C4-2B (cell line): Measurements from ENCODE around the gene DCUN1D4.

Experiments used
- H3K27ac ChIP-seq: fragments of 450-650 bp; 2 replicates; pipeline ENCODE4 v1.5.1; 2017
- ZFX ChIP-seq: fragments of 450-650 bp; IDR thresholded peaks from 2 replicates; pipeline ENCODE4 v1.6.1; 2017
- TF ChIP-seq, protein P1 (sequence below): fragments of 450-650 bp; conservative IDR thresholded peaks from 2 replicates; pipeline ENCODE4 v1.5.1; 2017; ENCODE audit warnings: mild to moderate bottlenecking

DCUN1D4 gene

DNA sequence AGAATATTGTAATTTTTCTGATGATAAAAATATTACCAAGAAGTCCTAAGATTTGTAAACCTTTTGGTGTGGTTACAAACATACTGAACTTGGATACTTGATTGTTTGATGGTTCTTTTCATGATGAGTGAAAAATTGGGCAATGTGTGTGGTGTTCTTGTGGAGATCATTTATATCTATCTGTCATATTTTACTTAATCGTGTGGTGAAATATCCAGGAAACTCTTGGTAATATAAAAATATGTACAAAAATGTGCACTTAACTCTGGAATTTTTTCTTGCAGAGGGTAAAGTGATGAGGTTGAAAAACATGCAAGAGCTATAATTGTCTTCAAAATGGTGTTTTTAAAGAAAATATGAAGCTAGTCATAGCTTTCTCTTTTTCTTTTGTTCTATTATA is 2.8 kb downstream of the DCUN1D4 start:
- TF ChIP-seq, protein P1, sequence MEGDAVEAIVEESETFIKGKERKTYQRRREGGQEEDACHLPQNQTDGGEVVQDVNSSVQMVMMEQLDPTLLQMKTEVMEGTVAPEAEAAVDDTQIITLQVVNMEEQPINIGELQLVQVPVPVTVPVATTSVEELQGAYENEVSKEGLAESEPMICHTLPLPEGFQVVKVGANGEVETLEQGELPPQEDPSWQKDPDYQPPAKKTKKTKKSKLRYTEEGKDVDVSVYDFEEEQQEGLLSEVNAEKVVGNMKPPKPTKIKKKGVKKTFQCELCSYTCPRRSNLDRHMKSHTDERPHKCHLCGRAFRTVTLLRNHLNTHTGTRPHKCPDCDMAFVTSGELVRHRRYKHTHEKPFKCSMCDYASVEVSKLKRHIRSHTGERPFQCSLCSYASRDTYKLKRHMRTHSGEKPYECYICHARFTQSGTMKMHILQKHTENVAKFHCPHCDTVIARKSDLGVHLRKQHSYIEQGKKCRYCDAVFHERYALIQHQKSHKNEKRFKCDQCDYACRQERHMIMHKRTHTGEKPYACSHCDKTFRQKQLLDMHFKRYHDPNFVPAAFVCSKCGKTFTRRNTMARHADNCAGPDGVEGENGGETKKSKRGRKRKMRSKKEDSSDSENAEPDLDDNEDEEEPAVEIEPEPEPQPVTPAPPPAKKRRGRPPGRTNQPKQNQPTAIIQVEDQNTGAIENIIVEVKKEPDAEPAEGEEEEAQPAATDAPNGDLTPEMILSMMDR: no peak
- TF ChIP-seq ZFX: no peak
- no peak overlapping the region for H3K27ac ChIP-seq

DNA sequence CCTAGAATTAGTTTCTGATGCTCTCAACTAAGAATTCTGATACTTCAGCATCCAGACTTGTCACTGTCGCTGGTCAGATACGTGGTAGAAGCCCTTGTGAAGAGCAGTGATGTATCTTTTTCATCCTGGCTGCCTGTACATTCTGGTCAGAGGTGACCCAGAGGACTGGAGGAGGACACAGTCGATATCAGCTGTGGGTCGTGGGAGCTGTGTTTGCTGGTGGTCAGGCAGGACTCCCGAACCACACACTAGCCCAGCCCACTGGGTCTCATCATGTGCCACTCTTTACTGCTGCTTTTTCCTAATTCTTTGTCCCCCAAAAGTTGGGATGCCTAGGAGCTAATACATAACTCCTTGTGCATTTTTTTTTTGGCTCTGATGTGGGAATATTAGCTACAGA is 6.5 kb downstream of the DCUN1D4 start:
- TF ChIP-seq, protein P1: no peak
- no peak for TF ChIP-seq ZFX
- H3K27ac ChIP-seq: no peak overlapping the region

DNA sequence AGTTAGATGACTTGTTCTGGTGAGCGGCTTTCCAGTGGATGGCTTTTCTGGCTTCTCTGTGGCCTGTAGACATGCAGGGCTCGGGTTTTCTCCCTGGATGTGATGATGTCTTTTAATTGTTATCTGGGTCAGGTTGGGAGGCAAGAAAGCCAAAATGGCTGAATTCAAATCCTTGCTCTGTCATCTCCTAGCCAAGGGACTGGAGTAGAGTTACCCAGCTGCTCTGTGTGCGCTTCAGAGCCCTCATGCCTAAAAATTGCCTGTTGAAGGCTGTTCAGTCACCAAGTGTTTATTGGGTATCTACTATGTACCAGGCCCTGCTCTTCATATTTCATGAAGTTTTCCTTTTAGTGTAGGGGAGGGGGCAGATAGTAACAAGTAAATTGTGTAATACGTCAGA is 7.3 kb downstream of the DCUN1D4 start:
- TF ChIP-seq, protein P1: no peak
- no peak for TF ChIP-seq ZFX

DNA sequence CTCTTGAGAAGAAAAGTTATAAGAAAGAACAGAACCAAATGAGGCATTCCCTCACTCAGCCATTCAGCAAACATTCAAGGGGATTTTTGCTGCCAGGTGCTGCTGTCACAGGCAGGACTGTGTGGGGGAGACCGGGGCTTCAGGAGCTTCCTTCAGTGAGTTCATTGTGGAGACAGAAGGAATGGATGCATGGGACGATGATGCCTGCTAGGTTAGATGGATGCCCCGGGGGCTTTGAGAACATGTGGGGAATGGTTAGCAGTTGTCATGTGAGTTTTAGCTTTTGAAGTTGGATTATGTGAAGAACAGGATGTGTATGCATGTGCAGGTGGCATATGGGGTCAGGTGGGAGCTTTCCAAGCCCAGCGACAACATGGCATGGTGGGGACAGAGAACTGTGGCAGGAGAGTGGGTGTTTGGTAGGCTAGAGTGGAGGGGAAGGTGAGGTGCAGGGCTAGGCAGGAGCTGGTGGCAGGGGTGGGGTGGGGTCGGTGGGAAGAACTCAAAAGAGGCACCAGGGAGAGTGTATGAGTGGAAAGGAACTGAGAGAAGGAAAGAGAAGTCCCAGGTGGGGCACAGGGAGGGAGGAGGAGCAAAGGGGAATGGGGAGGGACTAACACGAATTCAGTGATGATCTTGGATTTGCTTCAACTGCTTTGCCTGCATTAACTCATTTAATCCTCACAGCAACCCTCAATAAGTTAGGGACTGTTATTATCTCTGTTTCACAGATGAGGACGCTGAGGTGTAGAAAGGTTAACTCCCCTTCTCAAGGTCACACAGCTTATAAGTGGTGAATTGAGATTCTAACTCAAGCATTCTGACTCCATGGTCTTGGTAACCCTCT is 8.4 kb downstream of the DCUN1D4 start:
- TF ChIP-seq, protein P1: no peak
- TF ChIP-seq ZFX: no peak

More for the DNA sequence above, 7.3 kb downstream of the DCUN1D4 start:
- H3K27ac ChIP-seq: no peak overlapping the region

DNA sequence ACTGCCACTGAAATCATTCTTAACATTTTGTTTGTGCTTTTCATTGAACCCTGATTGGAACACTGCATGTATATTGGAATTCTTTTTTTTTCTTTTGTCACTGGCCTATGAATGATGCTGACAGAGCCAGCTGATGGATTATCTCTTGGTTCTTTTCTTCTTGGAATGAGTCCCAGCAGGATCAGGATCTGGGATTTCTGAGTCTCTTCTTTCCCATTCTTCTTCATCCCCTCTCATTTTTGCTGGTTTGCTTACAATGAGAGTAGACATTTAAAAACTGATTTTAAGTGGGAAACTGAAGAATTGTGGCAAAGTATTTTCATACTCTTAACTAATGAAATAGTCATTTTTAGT is 9.0 kb downstream of the DCUN1D4 start:
- TF ChIP-seq, protein P1: no peak
- TF ChIP-seq ZFX: no peak
- no peak overlapping the region for H3K27ac ChIP-seq

More for the DNA sequence above, 8.4 kb downstream of the DCUN1D4 start:
- peak overlapping the region; percentile 1; the same call in 1 of the 2 replicates for H3K27ac ChIP-seq

DNA sequence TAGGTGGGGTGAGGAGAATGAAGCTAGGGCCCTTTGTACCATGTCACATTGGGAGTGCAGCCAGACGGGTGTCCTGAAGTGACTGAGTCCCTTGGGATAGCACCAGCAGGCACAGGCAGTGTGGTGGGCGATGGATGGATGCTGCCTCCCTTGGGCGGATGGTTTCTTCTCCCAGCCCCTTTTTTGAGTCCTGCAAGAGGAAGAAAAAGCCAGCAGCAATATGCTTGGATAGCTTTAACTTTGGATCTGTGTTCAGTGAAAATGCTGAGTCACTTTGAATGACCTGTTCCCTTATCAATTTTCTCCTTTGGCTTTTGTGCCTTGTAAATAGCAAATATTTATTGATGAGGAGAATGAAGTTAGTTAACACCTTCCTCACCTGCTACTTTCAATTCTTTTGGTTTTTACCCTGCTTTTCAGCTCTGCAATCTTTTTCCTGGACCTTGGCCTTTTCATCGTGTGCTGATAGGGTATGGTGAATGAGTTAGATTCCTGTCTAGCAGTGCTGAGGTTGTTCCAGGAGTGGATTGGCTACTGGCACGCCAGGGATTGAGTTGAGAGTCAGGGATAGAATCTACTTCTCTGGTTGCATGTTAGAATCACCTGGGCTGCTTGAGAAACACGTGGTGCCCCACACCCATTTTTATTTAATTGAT is 10.2 kb downstream of the DCUN1D4 start:
- no peak for TF ChIP-seq ZFX
- TF ChIP-seq, protein P1: no peak
- H3K27ac ChIP-seq: peak overlapping the region; percentile 53

DNA sequence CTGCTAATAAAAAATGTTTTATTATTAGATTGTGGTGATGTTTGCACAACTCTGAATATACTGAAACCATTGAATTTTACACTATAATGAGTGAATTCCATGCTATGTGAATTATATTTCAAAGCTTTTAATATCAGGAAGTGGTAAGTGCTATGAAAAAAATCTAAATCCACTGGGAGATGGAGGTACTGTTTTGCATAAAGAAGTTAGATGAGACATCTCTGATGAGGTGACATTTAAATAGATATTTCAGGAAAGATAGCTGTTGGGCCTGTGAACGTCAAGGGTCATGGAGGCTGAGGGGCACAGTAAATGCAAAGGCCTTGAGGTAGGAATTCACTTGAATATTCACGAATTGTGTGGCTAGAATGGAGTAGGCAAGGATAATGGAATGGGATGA is 12.3 kb downstream of the DCUN1D4 start:
- TF ChIP-seq, protein P1: no peak
- TF ChIP-seq ZFX: no peak
- H3K27ac ChIP-seq: no peak overlapping the region
